ENCODE measurements around the gene CCDC134.

DNA sequence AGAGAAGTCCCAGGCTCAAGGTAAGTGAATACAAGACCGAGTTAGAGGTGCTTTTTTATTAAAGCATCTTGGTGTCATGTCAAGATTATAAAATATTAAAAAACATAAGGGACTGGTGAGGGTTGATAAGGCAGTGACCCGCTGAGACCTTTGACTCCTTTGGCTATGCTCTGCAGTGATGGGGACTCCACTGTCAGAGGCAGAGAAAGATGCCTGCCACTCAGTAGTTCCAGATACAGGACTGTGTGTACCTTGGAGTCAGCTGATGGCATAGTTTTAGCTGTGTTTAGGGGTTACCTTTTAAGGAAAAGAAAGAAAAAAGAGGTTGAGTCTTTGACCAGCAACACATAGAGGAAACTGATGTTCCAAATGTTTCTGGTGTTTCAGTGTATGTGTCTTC, 73.6 kb downstream of the CCDC134 start:
- TF ChIP-seq, protein P1, sequence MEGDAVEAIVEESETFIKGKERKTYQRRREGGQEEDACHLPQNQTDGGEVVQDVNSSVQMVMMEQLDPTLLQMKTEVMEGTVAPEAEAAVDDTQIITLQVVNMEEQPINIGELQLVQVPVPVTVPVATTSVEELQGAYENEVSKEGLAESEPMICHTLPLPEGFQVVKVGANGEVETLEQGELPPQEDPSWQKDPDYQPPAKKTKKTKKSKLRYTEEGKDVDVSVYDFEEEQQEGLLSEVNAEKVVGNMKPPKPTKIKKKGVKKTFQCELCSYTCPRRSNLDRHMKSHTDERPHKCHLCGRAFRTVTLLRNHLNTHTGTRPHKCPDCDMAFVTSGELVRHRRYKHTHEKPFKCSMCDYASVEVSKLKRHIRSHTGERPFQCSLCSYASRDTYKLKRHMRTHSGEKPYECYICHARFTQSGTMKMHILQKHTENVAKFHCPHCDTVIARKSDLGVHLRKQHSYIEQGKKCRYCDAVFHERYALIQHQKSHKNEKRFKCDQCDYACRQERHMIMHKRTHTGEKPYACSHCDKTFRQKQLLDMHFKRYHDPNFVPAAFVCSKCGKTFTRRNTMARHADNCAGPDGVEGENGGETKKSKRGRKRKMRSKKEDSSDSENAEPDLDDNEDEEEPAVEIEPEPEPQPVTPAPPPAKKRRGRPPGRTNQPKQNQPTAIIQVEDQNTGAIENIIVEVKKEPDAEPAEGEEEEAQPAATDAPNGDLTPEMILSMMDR (IDR thresholded peaks at IDR 0.05): no peak
- TF ChIP-seq POLR2AphosphoS5 (IDR thresholded peaks at IDR 0.05) (no peak), POLR2A (IDR thresholded peaks at IDR 0.05) (no peak)

Data from suprapubic skin (tissue), 4 donors.